GF-D8 (cell line): Measurements from ENCODE around the gene ADAMTS16.
"Not testable (repeated sequence)": the region's sequence is repeated elsewhere in the genome, so short reads cannot be mapped to it uniquely, and the experiment has no call there.

ENCODE experiments used
- DNase-seq: peaks from one replicate; lab custom pipeline; 2025; lab: John Stamatoyannopoulos, UW

ADAMTS16 gene, protein sequence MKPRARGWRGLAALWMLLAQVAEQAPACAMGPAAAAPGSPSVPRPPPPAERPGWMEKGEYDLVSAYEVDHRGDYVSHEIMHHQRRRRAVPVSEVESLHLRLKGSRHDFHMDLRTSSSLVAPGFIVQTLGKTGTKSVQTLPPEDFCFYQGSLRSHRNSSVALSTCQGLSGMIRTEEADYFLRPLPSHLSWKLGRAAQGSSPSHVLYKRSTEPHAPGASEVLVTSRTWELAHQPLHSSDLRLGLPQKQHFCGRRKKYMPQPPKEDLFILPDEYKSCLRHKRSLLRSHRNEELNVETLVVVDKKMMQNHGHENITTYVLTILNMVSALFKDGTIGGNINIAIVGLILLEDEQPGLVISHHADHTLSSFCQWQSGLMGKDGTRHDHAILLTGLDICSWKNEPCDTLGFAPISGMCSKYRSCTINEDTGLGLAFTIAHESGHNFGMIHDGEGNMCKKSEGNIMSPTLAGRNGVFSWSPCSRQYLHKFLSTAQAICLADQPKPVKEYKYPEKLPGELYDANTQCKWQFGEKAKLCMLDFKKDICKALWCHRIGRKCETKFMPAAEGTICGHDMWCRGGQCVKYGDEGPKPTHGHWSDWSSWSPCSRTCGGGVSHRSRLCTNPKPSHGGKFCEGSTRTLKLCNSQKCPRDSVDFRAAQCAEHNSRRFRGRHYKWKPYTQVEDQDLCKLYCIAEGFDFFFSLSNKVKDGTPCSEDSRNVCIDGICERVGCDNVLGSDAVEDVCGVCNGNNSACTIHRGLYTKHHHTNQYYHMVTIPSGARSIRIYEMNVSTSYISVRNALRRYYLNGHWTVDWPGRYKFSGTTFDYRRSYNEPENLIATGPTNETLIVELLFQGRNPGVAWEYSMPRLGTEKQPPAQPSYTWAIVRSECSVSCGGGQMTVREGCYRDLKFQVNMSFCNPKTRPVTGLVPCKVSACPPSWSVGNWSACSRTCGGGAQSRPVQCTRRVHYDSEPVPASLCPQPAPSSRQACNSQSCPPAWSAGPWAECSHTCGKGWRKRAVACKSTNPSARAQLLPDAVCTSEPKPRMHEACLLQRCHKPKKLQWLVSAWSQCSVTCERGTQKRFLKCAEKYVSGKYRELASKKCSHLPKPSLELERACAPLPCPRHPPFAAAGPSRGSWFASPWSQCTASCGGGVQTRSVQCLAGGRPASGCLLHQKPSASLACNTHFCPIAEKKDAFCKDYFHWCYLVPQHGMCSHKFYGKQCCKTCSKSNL

GRCh38 chr5:5139777-5140478, at the start of gene ADAMTS16:
TSS of gene ADAMTS16 (plus strand) at chr5:5140330. CDS start at chr5:5140468, 138 bp downstream.
- no peak for DNase-seq

DNA sequence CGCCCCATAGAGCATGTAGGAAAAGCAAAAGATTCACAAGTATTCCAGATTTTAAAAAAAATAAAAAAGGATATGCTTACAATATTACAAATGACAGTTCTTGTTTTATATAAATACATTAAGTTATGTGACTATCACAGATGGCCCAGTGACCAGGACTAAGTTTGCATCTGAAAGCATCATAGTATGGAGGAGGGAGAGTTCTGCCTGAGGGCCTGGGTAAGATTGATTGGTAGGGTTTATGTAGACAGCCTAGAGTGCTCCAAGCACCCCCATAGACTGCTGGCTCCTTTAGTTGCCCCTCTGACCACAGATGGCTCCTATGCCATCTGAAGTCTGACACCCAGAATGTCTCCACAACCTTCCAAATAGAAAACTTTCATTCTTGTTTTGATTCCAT, 48.0 kb upstream of the ADAMTS16 start:
- no peak for DNase-seq

DNA sequence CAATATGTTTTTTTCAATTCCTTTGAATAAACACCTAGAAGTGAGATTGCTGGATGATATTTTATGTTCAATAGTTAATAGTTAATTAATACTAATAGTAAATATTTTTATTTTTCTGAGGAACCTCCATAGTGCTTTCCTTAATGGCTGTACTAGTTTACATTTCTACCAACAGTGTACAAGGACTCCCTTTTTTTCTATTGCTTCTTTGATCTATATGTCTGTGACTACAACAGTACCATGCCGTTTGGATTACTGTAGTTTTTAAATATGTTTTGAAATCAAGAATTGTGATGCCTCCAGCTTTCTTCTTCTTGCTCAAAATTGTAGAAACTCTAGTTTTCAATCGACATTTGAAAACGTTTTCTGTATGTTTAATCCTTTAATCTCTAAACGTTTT, 39.5 kb upstream of the ADAMTS16 start:
- no peak for DNase-seq

- no peak for DNase-seq
Observed at GRCh38 chr5:5101676-5102075, 38.5 kb upstream of the ADAMTS16 start.

GRCh38 chr5:5103245-5103644, 36.9 kb upstream of the ADAMTS16 start:
- no peak for DNase-seq

DNA sequence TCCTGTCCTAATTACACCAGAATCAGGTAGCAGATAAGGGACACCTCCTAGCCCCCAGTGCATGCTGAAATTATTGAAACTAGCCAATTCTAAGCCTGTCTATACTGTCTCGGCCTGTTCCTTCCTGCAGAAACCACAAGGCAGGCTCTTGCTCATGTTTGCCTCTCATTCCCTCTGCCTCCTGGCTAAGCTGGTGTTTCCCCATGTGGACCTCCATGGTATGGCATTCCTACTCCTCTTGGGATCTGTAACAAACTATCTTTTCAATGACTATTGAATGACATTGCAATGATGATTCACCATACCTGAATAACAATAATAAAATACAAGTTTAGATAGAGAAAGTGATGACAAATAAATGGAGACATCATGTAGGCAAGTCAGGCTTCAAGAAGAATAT, 35.6 kb upstream of the ADAMTS16 start:
- no peak for DNase-seq

GRCh38 chr5:5105531-5105930, 34.6 kb upstream of the ADAMTS16 start:
- no peak for DNase-seq

GRCh38 chr5:5116956-5117355, 23.2 kb upstream of the ADAMTS16 start:
- no peak for DNase-seq

DNA sequence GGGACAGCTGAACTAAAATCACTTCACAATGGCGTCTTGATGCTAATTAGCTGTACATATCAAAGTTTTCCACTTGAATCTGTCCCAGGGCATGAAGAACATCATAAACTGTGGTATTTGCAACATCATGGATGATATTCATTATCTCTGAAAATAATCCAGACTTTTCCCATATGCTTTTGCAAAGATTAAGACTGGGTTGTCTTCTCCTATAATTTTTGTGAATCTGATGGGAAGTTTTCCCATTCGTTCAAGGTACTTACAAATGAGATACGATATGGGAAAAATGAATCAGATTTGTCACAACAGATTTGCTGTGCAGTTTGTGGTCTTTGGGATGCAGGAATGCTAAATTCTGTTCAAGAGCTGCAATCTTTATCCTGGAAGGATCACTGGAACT, 17.4 kb upstream of the ADAMTS16 start:
- no peak for DNase-seq

- DNase-seq = no peak
Observed at GRCh38 chr5:5124231-5124630, 15.9 kb upstream of the ADAMTS16 start.

DNA sequence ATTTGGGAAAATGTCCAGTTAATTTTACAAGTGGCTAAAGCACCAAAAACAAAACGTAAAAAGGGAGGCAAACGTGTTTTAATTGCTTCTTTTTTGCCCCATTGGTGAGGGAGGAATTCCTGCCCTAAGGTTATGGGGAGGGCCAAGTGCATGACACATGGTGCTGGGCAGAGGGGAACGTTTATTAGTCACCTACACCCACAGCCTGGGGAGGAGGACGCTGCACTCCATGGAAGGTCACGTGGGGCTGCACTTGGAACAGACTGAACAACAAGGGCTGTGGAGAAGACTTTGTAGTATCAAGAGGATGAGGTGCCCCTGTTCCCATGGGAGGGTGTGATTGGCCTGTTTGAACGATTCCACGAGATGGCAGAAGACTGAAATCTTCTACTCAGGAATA, 13.7 kb upstream of the ADAMTS16 start:
- no peak for DNase-seq

GRCh38 chr5:5128766-5129165, 11.4 kb upstream of the ADAMTS16 start:
- DNase-seq = no peak

GRCh38 chr5:5132234-5132633, 7.9 kb upstream of the ADAMTS16 start:
- no peak for DNase-seq

DNA sequence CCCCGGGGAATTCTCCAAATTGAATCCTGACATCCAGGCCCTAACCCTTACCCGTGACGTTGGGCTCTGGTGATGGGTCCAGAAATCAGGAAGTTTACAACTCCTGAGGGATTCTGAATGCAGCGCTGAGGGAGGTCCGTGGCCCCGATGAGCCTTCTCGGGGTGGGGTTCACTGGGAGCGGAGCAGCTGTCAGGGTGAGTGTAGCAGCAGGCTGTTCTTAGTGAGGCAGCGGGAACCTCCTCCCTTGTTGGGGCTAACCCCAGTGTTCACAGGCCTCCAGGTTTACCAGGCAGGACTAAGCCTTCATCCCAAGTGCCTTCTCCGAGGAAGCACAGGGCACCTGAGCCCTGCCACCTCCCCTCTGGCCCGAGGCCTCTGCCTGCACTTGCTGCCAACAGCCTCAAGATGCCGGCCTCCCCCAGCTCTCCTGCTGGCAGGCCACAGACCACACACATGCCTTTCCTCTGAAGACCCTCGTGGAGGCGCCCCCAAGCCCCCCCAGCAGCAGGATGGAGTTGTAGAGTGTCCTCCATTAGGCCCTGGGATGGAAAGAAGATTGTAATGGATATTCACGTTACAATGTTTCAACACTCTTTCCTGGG, 7.3 kb upstream of the ADAMTS16 start:
- DNase-seq = no peak

- DNase-seq = no peak
Observed at GRCh38 chr5:5134107-5134506, 6.0 kb upstream of the ADAMTS16 start.

DNA sequence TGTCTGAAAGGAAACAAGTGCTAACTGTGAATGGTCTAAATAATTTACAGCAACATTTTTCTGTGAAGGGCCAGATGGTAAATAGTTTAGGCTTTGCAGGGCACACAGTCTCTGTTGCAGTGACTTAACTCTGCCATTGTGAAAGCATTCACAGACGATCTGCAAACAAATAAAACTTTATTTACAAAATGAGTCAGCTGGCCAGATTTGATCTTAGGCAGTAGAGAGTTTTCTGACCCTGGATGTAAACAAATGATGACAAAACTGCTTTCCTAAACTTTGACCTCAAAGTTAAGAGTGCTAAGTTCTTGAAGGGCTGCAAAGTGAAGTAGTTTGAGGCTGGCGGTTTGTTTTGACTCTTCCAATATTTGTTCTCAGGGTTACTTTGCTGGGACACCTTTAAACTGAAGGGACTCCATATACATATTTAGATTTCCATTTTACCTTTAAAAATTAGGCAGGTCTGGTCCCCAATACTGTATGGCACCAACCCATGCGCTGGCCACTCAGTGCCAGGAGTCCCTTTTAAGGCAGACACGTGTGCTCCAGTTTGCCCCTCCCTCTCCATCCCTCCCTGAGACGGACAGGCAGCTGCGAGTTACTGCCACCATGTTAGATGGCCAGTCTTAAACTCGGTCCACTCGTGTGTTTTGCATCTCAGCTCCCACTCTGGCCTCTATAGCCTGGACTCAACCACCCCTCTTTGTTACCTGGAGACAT, 4.0 kb upstream of the ADAMTS16 start:
- DNase-seq = no peak

GRCh38 chr5:5137851-5138250, 2.3 kb upstream of the ADAMTS16 start:
- not testable (repeated sequence) for DNase-seq

GRCh38 chr5:5139336-5139776, 774 bp upstream of the ADAMTS16 start:
- no peak for DNase-seq

GRCh38 chr5:5140479-5141338, 579 bp downstream of the ADAMTS16 start:
- DNase-seq = no peak

- no peak for DNase-seq
Observed at GRCh38 chr5:5141339-5141599, 1.1 kb downstream of the ADAMTS16 start.
